Germinal center (tissue), 1 donor: Measurements from ENCODE around the gene XRCC4.

ENCODE experiments used
- DNase-seq: peaks from one replicate; pipeline ENCODE4 v3.0.0; 2012; ENCODE audit warnings: mixed read lengths, low spot score

The XRCC4 gene

GRCh38 chr5:83387041-83387440 is 309.7 kb downstream of the XRCC4 start:
- no peak for DNase-seq

GRCh38 chr5:83388608-83389007 is 311.3 kb downstream of the XRCC4 start:
- DNase-seq, result no peak

GRCh38 chr5:83392766-83393503 is 315.6 kb downstream of the XRCC4 start:
- no peak for DNase-seq

GRCh38 chr5:83393504-83393866 is 316.1 kb downstream of the XRCC4 start:
- no peak for DNase-seq

- no peak for DNase-seq
Measured at GRCh38 chr5:83394190-83394589, 316.8 kb downstream of the XRCC4 start.

GRCh38 chr5:83396662-83397061 is 319.3 kb downstream of the XRCC4 start:
- DNase-seq, result no peak

GRCh38 chr5:83397658-83398057 is 320.3 kb downstream of the XRCC4 start:
- no peak for DNase-seq

GRCh38 chr5:83400241-83400640 is 322.9 kb downstream of the XRCC4 start:
- DNase-seq, result no peak

GRCh38 chr5:83400701-83401100 is 323.4 kb downstream of the XRCC4 start:
- DNase-seq, result no peak

- no peak for DNase-seq
Measured at GRCh38 chr5:83401122-83401731, 323.9 kb downstream of the XRCC4 start.

- DNase-seq, result no peak
Measured at GRCh38 chr5:83401775-83402174, 324.4 kb downstream of the XRCC4 start.
